ENCODE results near the gene HOXC6.

Gene HOXC6

GRCh38 chr12:53985994-53986685 is 42.1 kb upstream of the HOXC6 start:
- TF ChIP-seq, protein P1, sequence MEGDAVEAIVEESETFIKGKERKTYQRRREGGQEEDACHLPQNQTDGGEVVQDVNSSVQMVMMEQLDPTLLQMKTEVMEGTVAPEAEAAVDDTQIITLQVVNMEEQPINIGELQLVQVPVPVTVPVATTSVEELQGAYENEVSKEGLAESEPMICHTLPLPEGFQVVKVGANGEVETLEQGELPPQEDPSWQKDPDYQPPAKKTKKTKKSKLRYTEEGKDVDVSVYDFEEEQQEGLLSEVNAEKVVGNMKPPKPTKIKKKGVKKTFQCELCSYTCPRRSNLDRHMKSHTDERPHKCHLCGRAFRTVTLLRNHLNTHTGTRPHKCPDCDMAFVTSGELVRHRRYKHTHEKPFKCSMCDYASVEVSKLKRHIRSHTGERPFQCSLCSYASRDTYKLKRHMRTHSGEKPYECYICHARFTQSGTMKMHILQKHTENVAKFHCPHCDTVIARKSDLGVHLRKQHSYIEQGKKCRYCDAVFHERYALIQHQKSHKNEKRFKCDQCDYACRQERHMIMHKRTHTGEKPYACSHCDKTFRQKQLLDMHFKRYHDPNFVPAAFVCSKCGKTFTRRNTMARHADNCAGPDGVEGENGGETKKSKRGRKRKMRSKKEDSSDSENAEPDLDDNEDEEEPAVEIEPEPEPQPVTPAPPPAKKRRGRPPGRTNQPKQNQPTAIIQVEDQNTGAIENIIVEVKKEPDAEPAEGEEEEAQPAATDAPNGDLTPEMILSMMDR (conservative IDR thresholded peaks at IDR 0.05; ENCODE audit: low read depth), result no peak
- no peak for DNase-seq (ENCODE audit: low spot score)
- ChIA-PET POLR2A (ENCODE audit: low non-redundant PET) (interaction anchor here (0.5 to 0.6 kb wide), 2 partner anchors 9 to 367 kb away, joined by 3 read pairs; no protein-coding TSS in a partner anchor), CTCF (interaction anchor here (0.6 to 3.7 kb wide), 14 partner anchors 14 to 1898 kb away, joined by 3 to 25 read pairs (median 6); partner anchors contain the start of genes HOXC8 and HOXC9)
- no peak overlapping the region for H3K27ac ChIP-seq

DNA sequence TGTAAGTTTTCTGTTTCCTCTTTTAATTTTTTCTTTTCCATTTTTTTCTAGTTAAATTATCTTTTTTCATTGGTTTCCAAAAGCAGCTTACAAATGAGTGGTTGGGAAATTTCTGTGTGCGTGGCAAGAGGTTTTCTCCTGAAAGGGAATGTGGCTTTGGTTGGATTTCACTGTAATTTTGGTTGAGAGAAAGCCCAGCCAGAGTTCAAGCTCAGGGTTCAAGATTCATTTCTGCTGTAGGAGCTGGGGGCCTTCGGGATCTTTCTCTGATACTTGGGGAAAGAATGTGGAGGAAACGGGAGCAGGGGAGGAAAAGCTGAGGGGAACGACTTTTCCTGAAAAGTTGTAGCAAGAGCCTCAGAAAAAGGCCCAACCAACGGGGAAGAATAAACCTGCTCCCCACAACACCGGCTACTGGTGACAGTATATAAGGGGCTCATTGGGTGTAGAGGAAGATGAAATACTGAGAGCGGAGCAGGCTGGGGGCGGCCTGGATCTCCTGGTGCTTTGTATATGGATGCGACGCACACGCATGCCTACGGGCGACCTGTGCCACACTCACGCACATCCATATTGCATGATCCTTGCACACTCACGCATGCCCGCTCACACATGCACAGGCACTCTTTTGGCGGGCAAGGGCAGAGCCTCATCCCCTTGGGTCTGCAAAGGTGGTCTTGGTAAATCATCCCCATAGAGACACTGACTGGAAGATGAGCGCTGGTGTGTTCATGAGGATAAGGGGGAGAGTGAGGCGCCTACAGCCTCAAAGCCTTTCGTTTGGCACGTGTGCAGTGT is 41.4 kb upstream of the HOXC6 start:
- POLR2A ChIA-PET (ENCODE audit: low non-redundant PET), result no interaction called here
- CTCF ChIA-PET, result interaction anchor here (0.6 to 3.7 kb wide), 7 partner anchors 19 to 220 kb away, joined by 3 to 25 read pairs (median 5); partner anchors contain the start of gene HOXC8
- DNase-seq (ENCODE audit: low spot score), result no peak
- TF ChIP-seq, protein P1 (conservative IDR thresholded peaks at IDR 0.05; ENCODE audit: low read depth), result no peak
- H3K27ac ChIP-seq, result no peak overlapping the region

- no peak overlapping the region for H3K27ac ChIP-seq
- ChIA-PET POLR2A (ENCODE audit: low non-redundant PET) (no interaction called here), CTCF (interaction anchor here (0.6 to 3.7 kb wide), 8 partner anchors 12 to 241 kb away, joined by 3 to 25 read pairs (median 6); partner anchors contain the start of gene HOXC9)
- TF ChIP-seq, protein P1 (conservative IDR thresholded peaks at IDR 0.05; ENCODE audit: low read depth), result no peak
- no peak for DNase-seq (ENCODE audit: low spot score)
Observed at GRCh38 chr12:53987787-53988230, 40.4 kb upstream of the HOXC6 start.

GRCh38 chr12:53988541-53989226 is 39.6 kb upstream of the HOXC6 start:
- POLR2A ChIA-PET (ENCODE audit: low non-redundant PET), result no interaction called here
- CTCF ChIA-PET, result interaction anchor here (0.6 to 1.5 kb wide), 5 partner anchors 11 to 213 kb away, joined by 3 to 9 read pairs (median 3); partner anchors contain the start of gene HOXC9
- TF ChIP-seq, protein P1 (conservative IDR thresholded peaks at IDR 0.05; ENCODE audit: low read depth), result no peak
- no peak for DNase-seq (ENCODE audit: low spot score)
- no peak overlapping the region for H3K27ac ChIP-seq

DNA sequence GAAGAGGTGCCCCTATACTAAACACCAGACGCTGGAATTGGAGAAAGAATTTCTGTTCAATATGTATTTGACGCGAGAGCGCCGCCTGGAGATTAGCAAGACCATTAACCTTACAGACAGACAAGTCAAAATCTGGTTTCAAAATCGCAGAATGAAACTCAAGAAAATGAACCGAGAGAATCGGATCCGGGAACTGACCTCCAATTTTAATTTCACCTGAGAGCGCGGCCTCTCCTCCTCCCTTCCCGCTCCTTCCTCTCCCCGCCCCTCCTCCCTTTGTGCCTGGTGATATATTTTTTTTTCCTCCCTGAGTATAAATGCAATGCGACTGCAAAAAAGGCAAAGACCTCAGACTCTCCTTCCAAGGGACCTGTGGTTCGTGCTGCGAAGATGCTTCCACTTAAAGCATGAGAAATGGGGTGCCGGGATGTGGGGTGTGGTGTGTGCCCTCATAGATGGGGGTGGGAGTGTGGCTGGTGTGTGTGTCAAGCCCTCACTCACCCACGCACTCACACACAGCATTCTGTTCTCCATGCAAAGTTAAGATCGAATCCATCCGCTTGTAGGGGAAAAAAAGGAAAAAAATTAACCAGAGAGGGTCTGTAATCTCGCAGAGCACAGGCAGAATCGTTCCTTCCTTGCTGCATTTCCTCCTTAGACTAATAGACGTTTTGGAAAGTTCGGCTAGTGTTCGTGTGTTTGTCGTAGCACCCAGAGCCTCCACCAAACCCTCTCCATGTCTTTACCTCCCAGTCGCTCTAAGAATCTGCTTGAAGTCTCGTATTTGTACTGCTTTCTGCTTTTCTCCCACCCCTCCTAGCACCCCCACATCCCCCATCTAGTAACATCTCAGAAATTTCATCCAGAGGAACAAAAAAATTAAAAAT is 38.8 kb upstream of the HOXC6 start:
- no peak overlapping the region for H3K27ac ChIP-seq
- TF ChIP-seq, protein P1 (conservative IDR thresholded peaks at IDR 0.05; ENCODE audit: low read depth), result peak; percentile 57
- DNase-seq (ENCODE audit: low spot score), result no peak
- ChIA-PET CTCF (interaction anchor here (0.7 to 1.5 kb wide), 3 partner anchors 13 to 212 kb away, joined by 3 to 9 read pairs (median 9); no protein-coding TSS in a partner anchor), POLR2A (ENCODE audit: low non-redundant PET) (no interaction called here)
